NCI-H524 treated with DMSO at 0.1 percent for 48 hours (cell line): ENCODE data around the gene CELF4.

Source experiments
- DNase-seq: peaks from one replicate; lab custom pipeline; 2025; lab: John Stamatoyannopoulos, UW

The CELF4 gene

GRCh38 chr18:37277804-37278203, 287.8 kb downstream of the CELF4 start:
- DNase-seq = no peak

GRCh38 chr18:37276111-37276890, 289.3 kb downstream of the CELF4 start:
- no peak for DNase-seq

GRCh38 chr18:37275237-37275741, 290.3 kb downstream of the CELF4 start:
- DNase-seq = no peak

- peak; percentile 49 for DNase-seq
Measured at GRCh38 chr18:37274309-37275236, 291.0 kb downstream of the CELF4 start.

- DNase-seq = no peak
Measured at GRCh38 chr18:37272841-37273240, 292.8 kb downstream of the CELF4 start.

GRCh38 chr18:37272226-37272625, 293.4 kb downstream of the CELF4 start:
- DNase-seq = peak; percentile 54

GRCh38 chr18:37270666-37271052, 294.9 kb downstream of the CELF4 start:
- no peak for DNase-seq

- no peak for DNase-seq
Measured at GRCh38 chr18:37270038-37270665, 295.4 kb downstream of the CELF4 start.

GRCh38 chr18:37266290-37266689, 299.3 kb downstream of the CELF4 start:
- no peak for DNase-seq

- no peak for DNase-seq
Measured at GRCh38 chr18:37265382-37265781, 300.2 kb downstream of the CELF4 start.

GRCh38 chr18:37264956-37265355, 300.6 kb downstream of the CELF4 start:
- no peak for DNase-seq

GRCh38 chr18:37261988-37262387, 303.6 kb downstream of the CELF4 start:
- DNase-seq = no peak

- DNase-seq = peak; percentile 85
Measured at GRCh38 chr18:37261246-37261840, 304.3 kb downstream of the CELF4 start.

GRCh38 chr18:37260367-37261093, 305.1 kb downstream of the CELF4 start:
- no peak for DNase-seq

- DNase-seq = no peak
Measured at GRCh38 chr18:37259711-37260110, 305.9 kb downstream of the CELF4 start.

GRCh38 chr18:37258819-37259218, 306.8 kb downstream of the CELF4 start:
- DNase-seq = no peak

- no peak for DNase-seq
Measured at GRCh38 chr18:37258131-37258530, 307.5 kb downstream of the CELF4 start.

- DNase-seq = no peak
Measured at GRCh38 chr18:37254973-37255372, 310.6 kb downstream of the CELF4 start.

- no peak for DNase-seq
Measured at GRCh38 chr18:37254236-37254754, 311.3 kb downstream of the CELF4 start.

- DNase-seq = no peak
Measured at GRCh38 chr18:37253394-37254235, 312.0 kb downstream of the CELF4 start.
